ENCODE data around the gene SLC44A3.

- TF ChIP-seq CTCF (conservative IDR thresholded peaks at IDR 0.05; ENCODE audit: low read depth in 2 of 2), result no peak
- TF ChIP-seq STAT1 (IDR thresholded peaks at IDR 0.05; ENCODE audit: unreplicated experiment), result no peak
- TF ChIP-seq POLR2AphosphoS5 (IDR thresholded peaks at IDR 0.05; ENCODE audit: low read depth), result no peak
- no peak for TF ChIP-seq EZH2 (IDR thresholded peaks at IDR 0.05; ENCODE audit: low read depth, unreplicated experiment)
- no peak for TF ChIP-seq REST (IDR thresholded peaks at IDR 0.05; ENCODE audit: unreplicated experiment)
- no peak for TF ChIP-seq ETS1 (IDR thresholded peaks at IDR 0.05)
- no peak for TF ChIP-seq EZH2phosphoT487 (IDR thresholded peaks at IDR 0.05; ENCODE audit: unreplicated experiment)
- no peak for TF ChIP-seq JUNB (IDR thresholded peaks at IDR 0.05; ENCODE audit: unreplicated experiment)
- TF ChIP-seq CREB1 (CRISPR knock-in tag; IDR thresholded peaks at IDR 0.05; ENCODE audit: low read depth), result no peak
- TF ChIP-seq ZNF462 (CRISPR knock-in tag; IDR thresholded peaks at IDR 0.05), result no peak
These were observed 22.9 kb upstream of the SLC44A3 start for GRCh38 chr1:94797291-94797690.

Measured in GM23338 (cell line).